Measurements from ENCODE around the gene PLOD3.

PLOD3 gene

DNA sequence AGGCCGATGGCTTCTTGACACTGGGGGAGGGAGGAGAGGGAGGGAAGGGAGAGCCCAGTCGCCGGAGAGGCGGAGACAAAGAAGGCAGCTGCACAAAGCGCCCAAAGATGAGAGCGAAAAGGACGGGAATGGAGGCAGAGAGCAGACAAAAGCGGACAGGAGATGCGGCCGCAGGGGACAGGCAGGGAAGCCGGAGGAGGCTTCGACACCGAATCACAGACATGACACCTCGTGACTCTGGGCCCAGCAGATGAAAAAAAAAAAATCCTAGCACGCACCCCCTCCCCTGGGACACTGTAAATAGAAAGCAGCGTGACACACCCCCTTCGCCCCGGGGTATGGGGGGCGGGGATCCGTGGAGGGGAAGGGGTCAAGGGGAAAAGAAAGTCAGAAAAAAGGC lies 38.3 kb downstream of the PLOD3 start:
- no peak for DNase-seq (ENCODE audit: low read depth in 2 of 2)

GRCh38 chr7:101177644-101178043 lies 39.7 kb downstream of the PLOD3 start:
- DNase-seq (ENCODE audit: low read depth in 2 of 2) = no peak

DNA sequence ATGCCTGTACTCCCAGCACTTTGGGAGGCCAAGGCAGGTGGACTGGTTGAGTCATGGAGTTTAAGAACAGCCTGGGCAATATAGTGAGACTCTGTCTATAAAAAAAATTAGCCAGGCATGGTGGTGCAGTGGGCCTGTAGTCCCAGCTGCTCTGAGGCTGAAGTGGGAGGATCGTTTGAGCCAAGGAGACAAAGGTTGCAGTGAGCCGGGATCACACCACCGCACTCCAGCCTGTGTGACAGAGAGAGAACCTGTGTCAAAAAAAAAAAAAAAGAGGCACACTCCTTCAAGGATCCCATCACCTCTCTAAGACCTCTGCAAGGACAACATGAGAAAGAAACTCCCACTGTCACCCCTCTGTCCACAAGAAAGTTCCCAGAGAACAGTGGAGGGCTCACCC lies 41.7 kb downstream of the PLOD3 start:
- DNase-seq (ENCODE audit: low read depth in 2 of 2) = no peak

GRCh38 chr7:101174322-101174854 lies 43.0 kb downstream of the PLOD3 start:
- no peak for DNase-seq (ENCODE audit: low read depth in 2 of 2)

GRCh38 chr7:101173752-101174244 lies 43.6 kb downstream of the PLOD3 start:
- DNase-seq (ENCODE audit: low read depth in 2 of 2) = peak in 1 of 2 donors; percentile 43

DNA sequence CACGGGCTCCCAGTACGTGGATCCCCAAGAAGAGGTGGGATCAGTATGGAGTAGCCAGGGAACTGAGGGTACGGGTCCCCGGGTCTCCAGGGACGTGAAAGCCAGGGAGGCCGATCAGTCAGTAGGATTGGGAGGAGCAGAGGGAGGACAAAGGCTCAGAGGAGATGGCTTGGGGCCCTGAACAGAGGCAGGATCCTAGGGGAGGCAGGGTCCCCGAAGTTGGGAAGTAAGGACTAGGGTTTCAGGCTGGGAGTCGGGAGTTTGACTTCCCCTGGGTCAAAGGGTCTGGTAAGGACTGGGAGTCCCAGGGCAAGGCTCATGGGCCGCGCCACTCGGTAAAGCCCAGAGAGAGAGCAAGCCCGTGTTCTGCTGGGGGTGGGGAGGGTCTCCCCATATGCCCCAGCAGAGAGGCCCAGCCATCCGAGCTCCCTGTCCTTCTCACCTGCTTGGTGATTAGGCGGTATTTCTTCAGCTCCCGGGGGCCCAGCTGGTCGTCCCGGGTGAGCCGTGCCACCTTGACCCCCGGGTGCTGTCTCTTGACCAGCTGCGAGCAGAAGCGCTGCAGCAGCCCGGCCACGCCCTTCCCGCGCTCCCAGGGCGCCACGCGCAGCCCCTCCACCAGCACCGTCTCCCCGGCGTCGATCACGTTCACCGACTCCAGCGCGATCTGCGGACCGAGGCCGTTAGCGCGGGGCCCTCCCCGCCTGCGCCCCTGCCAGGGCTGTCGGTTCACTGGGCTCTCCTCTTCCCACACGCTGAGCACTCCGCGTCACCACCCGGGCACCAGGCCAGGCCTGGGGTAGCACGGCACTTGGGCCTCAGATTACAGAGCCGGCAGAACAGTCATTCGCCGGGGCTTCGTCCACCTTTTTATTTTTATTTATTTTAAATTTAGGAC lies 44.3 kb downstream of the PLOD3 start:
- no peak for DNase-seq (ENCODE audit: low read depth in 2 of 2)

- DNase-seq (ENCODE audit: low read depth in 2 of 2) = no peak
Observed at GRCh38 chr7:101172005-101172853, 45.2 kb downstream of the PLOD3 start.

GRCh38 chr7:101171442-101171837 lies 45.9 kb downstream of the PLOD3 start:
- no peak for DNase-seq (ENCODE audit: low read depth in 2 of 2)

DNA sequence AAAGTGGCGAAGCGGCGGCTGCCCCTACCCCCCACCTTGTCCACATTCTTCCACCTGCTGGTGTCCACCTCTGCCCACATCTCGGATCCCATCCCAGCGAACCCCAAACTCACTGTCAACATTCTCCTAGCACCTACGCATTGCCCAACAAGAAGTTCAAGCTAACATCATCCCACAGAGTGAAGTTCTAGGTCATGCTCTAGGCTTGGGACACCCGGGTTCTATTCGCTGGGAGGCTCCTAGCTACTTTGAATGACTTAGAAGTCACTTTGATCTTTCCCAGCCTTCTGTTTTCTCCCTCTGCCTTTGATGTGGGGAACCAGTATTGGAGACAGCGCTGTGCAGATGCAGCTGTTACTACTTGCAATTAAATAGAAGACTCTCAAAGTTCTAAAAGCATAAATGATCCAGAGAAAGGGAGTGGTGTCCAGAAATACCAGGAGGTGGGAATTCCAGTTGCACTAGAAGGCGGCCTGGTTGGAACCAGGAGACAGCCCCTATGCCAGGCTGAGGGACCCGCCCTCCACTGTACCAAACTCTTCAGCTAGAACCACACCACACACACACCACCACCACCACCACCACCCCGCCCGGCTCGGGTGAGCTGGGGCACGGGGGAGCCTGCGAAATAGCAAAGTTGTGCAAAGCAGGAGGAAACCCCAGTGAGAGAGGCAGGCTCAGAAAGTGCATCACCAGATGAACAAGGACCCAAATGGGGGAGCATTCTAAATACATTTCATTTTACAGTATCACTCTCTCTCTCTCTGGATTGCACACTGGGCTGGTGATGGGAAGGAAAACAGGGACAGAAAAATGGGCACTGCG lies 46.6 kb downstream of the PLOD3 start:
- no peak for DNase-seq (ENCODE audit: low read depth in 2 of 2)

DNA sequence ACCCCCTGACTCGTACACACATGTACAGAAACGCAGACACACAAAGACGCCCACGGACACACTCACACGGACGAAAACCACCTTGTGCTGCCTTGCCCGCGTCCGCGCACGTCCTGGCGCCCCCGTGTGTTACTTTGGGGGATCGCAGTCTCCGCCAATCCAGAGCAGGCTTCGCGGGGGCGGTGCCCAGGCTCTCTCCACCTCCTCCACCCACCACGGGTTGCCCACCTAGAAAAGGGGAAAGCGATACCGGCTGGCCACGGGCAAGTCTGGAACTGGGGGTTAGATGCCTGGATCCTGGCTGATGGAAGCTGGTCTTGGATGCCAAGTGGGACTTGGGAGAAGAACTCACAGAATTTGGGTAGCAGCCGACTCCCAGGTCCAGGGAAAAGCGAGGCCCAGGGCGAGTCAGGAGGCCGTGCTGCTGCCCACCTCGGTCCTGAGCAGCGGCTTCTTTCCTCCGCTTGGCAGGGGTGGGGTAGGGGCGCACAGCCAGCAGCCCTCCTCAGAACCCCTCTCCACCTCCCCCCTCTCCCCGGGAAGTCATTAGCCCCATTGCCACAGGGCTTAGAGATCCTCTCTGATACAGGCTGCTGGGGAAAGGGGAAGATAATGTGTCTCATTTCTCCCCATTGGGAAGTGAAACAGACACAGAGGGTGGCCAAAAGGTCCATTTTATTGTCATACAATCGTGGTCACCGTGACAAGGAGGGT lies 47.4 kb downstream of the PLOD3 start:
- peak; percentile 66 to 68 for DNase-seq (ENCODE audit: low read depth in 2 of 2)

DNA sequence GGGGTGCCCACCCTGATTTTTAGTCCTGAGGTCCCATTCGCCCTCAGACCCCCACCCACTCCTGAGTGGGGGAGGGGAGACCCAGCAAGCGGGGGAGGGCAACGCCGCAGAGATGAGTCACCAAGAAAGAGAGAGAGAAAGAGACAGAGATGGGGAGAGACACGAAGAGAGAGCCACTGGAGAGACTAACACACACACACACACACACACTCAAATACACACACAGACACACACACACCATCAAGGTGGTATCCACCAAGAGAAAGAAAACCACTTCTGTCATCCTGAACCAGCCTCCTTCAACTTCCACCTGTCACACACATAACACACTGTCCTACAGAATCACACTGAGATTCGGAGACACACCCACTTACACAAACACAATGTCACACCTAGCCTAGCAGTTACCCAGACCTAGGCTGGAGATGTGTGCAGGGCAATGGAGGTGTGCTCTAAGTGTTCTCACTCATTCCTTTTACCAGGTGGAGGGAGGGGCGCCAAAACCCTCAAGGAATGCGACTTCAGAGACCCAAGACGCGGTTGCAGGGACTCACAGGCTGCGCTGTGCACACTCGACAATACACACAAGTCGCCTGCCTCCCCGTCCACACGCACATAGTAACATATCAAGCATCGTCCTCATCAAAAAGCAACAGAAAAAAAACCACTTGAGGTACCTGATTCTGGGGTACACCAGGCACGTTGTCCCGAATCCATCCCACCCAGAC lies 48.1 kb downstream of the PLOD3 start:
- no peak for DNase-seq (ENCODE audit: low read depth in 2 of 2)

DNA sequence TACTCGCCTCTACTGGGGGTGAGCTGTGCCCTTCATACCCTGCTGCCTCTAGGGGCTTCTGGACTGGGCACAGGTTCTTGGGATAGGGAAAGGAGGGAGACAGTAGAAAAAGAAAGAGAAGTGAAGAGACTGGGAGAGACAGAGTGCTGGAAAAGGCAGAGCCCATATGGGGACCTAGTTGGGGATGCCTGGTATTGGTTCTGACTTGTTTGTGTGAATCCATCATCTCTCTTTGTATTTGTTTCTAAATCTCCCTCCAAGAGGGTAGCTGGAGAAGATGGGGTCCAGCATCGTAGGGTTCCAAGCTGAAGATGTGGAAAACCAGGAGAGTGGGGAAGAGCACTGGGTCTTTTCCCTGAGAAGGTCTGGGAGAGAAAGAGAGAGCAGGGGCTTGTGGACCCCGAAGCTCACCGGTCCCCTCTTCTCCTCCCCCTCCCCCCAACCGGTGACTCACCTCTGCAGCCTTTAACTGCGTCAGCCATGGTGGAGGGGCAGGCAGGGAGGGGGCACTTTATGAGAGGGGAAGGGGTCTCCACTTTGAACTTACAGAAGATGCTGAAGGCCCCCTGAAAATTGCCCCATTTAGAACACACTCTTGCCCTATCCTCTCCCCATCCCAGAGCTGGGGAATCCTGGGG lies 48.9 kb downstream of the PLOD3 start:
- no peak for DNase-seq (ENCODE audit: low read depth in 2 of 2)

GRCh38 chr7:101167645-101168411 lies 49.6 kb downstream of the PLOD3 start:
- no peak for DNase-seq (ENCODE audit: low read depth in 2 of 2)

- DNase-seq (ENCODE audit: low read depth in 2 of 2) = no peak
Observed at GRCh38 chr7:101166909-101167644, 50.3 kb downstream of the PLOD3 start.

GRCh38 chr7:101166648-101166908 lies 50.8 kb downstream of the PLOD3 start:
- no peak for DNase-seq (ENCODE audit: low read depth in 2 of 2)

DNA sequence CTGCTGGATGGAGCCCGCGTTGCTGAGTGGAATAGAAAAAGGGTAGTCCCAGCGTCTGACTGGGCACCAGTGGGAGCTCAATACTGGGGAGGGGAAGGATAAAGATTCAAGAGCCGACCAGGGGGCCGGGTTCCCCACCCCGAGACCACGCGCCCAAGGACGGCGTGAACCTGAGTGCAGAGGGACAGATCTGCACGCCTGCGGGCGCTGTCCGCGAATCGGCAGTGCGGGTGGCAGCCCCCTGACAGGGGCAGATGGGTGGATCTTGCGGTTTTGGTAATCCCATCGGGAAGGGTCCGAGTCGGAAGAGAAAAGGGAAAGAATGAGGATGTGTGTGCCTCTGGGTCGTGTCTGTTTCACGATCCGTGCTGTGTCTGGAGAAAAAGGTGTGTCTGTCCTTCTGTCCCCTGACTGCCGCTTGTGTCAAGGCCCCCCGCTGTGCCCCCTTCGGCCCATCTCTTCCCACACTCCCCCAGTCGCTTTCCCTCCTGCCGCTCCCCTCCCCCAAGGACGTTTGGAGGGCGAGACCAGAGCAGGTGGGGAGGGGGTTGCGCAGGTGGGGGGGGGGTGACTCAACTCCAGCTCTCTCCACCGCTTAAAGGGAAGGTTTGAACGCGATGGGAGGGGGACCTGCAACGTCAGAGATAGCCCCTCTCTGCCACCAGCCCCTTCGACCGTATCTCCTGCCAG lies 51.3 kb downstream of the PLOD3 start:
- DNase-seq (ENCODE audit: low read depth in 2 of 2) = no peak

DNA sequence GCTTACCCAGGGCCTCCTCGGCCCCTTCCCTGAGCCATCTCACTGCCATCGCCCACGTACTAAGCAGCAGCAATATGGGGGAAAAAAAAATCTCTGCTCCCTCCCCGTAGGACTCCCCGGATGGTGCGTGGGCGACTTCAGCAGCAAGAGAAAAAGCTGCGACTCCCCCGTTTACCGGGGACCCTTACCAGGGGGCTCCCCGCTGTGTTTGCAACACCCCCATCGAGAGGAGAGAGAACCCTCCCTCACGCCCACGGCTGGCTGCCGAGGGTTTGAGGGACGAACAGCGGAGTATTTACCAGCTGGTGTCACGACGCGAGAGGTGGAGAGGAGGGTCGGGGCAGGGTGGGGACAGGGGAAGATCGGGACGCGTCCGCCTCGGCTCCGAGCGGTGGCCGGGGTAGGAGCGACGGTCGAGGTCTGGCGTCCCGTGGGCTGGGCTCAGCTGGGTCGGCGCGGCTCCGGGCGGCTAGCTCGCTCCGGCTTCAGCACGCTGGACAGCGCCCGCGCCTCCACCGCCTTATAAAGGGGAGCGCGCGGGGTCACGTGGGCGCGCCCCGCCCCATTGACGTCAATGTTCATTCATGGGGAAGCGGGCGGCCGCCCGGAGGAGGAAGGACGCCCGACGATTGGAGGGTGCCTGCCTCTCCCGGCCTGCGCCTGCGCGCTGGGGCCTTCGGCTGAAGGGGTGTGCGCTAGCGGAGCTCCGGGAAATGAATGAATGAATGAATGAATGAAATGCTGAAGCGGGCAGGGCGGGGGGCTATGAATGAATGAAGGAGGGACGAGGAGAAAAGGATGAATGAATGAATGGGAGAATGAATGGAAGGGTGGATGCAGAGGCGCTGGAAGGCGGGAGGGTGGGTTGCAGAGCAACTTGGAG lies 52.1 kb downstream of the PLOD3 start, which contains the start of gene VGF:
VGF (minus strand) TSS at position 495 of the 883 bp plus-strand sequence. CDS start 726 bp downstream, outside the sequence.
- peak; percentile 75 to 86 for DNase-seq (ENCODE audit: low read depth in 2 of 2)
